Neural cell (in vitro differentiated cells): ENCODE data around the gene DPPA4.

Experiments used
- POLR2AphosphoS5 ChIP-seq: IDR thresholded peaks from 2 replicates; pipeline ENCODE4 v1.6.1; 2012
- TAF1 ChIP-seq: IDR thresholded peaks from 2 replicates; pipeline ENCODE4 v1.6.1; 2012; ENCODE audit warnings: low read depth

GRCh38 chr3:109316162-109316730 is 21.1 kb downstream of the DPPA4 start, which contains the start of gene DPPA2:
- TF ChIP-seq POLR2AphosphoS5: no peak
- no peak for TF ChIP-seq TAF1
